SK-N-SH (cell line): ENCODE measurements around the gene FRYL. TPM values are rescaled to one million over a fixed set of nuclear protein-coding genes. Genes with fewer than 3 reads are reported as not detected.

ENCODE experiments used
- CTCF ChIA-PET: fragments of 300-600, 350-600 bp; formaldehyde crosslinking; extraction: SDS; loops from one replicate; lab custom pipeline; 2021; lab: Yijun Ruan, JAX
- POLR2A ChIA-PET: fragments of 350-600 bp; sonication (Branson Sonifier 250); formaldehyde crosslinking; extraction: SDS; loops from one replicate; lab custom pipeline; 2020; ENCODE audit warnings: antibody characterized with exemption, inconsistent platforms; lab: Yijun Ruan, JAX
- DNase-seq: peaks from one replicate; pipeline ENCODE4 v3.0.0; 2012
- H2AFZ ChIP-seq: fragments of 200-600 bp; sonication (generic); 2 replicates; pipeline ENCODE4 v1.8.1; 2016; ENCODE audit warnings: antibody characterized with exemption, mild to moderate bottlenecking, low read depth
- H3F3A ChIP-seq: fragments of 200-600 bp; sonication (generic); replicated peaks from 2 replicates; pipeline ENCODE3; 2016; ENCODE audit warnings: antibody characterized with exemption, mild to moderate bottlenecking; ENCODE audit not compliant: insufficient read depth
- H3K27ac ChIP-seq, 2 experiments: fragments of 200-500 bp in 1 of 2; fragments of 200-600 bp in 1 of 2; sonication (Bioruptor generic) in 1 of 2; sonication (generic), shearing (Covaris generic) in 1 of 2; 2 replicates each; pipeline versions ENCODE4 v1.5.1 to v1.6.1; 2014 to 2016; ENCODE audit warnings: low read depth in 2 of 2, inconsistent platforms in 1 of 2, low read length in 1 of 2, mild to moderate bottlenecking in 1 of 2, mixed read lengths in 1 of 2
- H3K27me3 ChIP-seq: fragments of 200-600 bp; sonication (generic), shearing (Covaris generic); 2 replicates; pipeline ENCODE4 v1.6.1; 2016; ENCODE audit warnings: mixed run types; ENCODE audit not compliant: insufficient read depth
- H3K36me3 ChIP-seq, 2 experiments: fragments of 200-500 bp in 1 of 2; fragments of 200-600 bp in 1 of 2; sonication (Bioruptor generic) in 1 of 2; sonication (generic) in 1 of 2; replicated peaks in 1 of 2; 2 replicates each; pipeline versions ENCODE3 to v1.5.1; 2014 to 2016; ENCODE audit warnings: low read length in 1 of 2, mild to moderate bottlenecking in 1 of 2; ENCODE audit not compliant: insufficient read depth in 2 of 2, control insufficient read depth in 1 of 2
- H3K4me1 ChIP-seq, 2 experiments: fragments of 200-500 bp in 1 of 2; fragments of 200-600 bp in 1 of 2; sonication (Bioruptor generic) in 1 of 2; sonication (generic), shearing (Covaris generic) in 1 of 2; 2 replicates each; pipeline versions ENCODE4 v1.5.1 to v1.6.1; 2014 to 2016; ENCODE audit warnings: low read depth in 1 of 2, low read length in 1 of 2, mixed run types in 1 of 2; ENCODE audit not compliant: insufficient read depth in 2 of 2, control insufficient read depth in 1 of 2
- H3K4me2 ChIP-seq: fragments of 200-600 bp; sonication (generic), shearing (Covaris generic); 2 replicates; pipeline ENCODE4 v1.6.1; 2017; ENCODE audit warnings: mixed run types
- H3K4me3 ChIP-seq, 2 experiments: fragments of 200-500 bp in 1 of 2; fragments of 200-600 bp in 1 of 2; sonication (Bioruptor generic) in 1 of 2; sonication (generic), shearing (Covaris generic) in 1 of 2; 2 replicates each; pipeline versions ENCODE4 v1.5.1 to v1.8.1; 2014 to 2016; ENCODE audit warnings: low read depth in 2 of 2, inconsistent platforms in 1 of 2, low read length in 1 of 2, mild to moderate bottlenecking in 1 of 2, mixed read lengths in 1 of 2, moderate library complexity in 1 of 2
- H3K79me2 ChIP-seq: fragments of 200-600 bp; sonication (generic); 2 replicates; pipeline ENCODE4 v1.8.1; 2017; ENCODE audit warnings: mild to moderate bottlenecking; ENCODE audit not compliant: insufficient read depth
- H3K9ac ChIP-seq: fragments of 200-600 bp; sonication (generic); 2 replicates; pipeline ENCODE4 v1.6.1; 2017; ENCODE audit warnings: mixed run types
- H3K9me2 ChIP-seq: fragments of 200-600 bp; sonication (generic); 2 replicates; pipeline ENCODE4 v1.6.1; 2017; ENCODE audit warnings: mixed run types
- H3K9me3 ChIP-seq: fragments of 200-600 bp; sonication (generic); 2 replicates; pipeline ENCODE4 v1.6.1; 2017; ENCODE audit warnings: mixed run types, mild to moderate bottlenecking, moderate library complexity
- H4K20me1 ChIP-seq: fragments of 200-600 bp; sonication (generic); 2 replicates; pipeline ENCODE4 v1.6.1; 2017; ENCODE audit warnings: mild to moderate bottlenecking, mixed run types; ENCODE audit not compliant: insufficient read depth
- EP300 ChIP-seq, 2 experiments: IDR thresholded peaks; 2 replicates each; pipeline versions ENCODE4 v1.4.0 to v1.6.1; 2012; ENCODE audit warnings: borderline replicate concordance in 1 of 2, low read depth in 1 of 2, low read length in 1 of 2
- FOSL2 ChIP-seq: IDR thresholded peaks from 2 replicates; pipeline ENCODE4 v1.4.0; 2012; ENCODE audit warnings: low read depth, mild to moderate bottlenecking, moderate library complexity, borderline replicate concordance
- FOXM1 ChIP-seq: IDR thresholded peaks from 2 replicates; pipeline ENCODE4 v1.4.0; 2012; ENCODE audit warnings: low read depth, mild to moderate bottlenecking
- GABPA ChIP-seq: IDR thresholded peaks from 2 replicates; pipeline ENCODE4 v1.4.0; 2012; ENCODE audit warnings: low read depth, mild to moderate bottlenecking
- GATA2 ChIP-seq: sonication (generic); formaldehyde crosslinking; IDR thresholded peaks from 2 replicates; pipeline ENCODE4 v1.5.0; 2020; ENCODE audit warnings: mild to moderate bottlenecking, missing genetic modification reagents
- NRF1 ChIP-seq: IDR thresholded peaks from 2 replicates; pipeline ENCODE4 v1.6.1; 2012; ENCODE audit warnings: low read depth, mild to moderate bottlenecking, low read length
- POLR2AphosphoS5 ChIP-seq: IDR thresholded peaks from 2 replicates; pipeline ENCODE4 v1.6.1; 2012; ENCODE audit warnings: low read depth, low read length
- RAD21 ChIP-seq: IDR thresholded peaks from 2 replicates; pipeline ENCODE4 v1.6.1; 2012; ENCODE audit warnings: mild to moderate bottlenecking, low read length
- SIN3A ChIP-seq: IDR thresholded peaks from 2 replicates; pipeline ENCODE4 v1.6.1; 2012; ENCODE audit warnings: low read depth, mild to moderate bottlenecking, low read length, moderate library complexity, borderline replicate concordance
- TAF1 ChIP-seq: IDR thresholded peaks from 2 replicates; pipeline ENCODE4 v1.6.1; 2012; ENCODE audit warnings: low read depth, mild to moderate bottlenecking, low read length, moderate library complexity, borderline replicate concordance
- TCF12 ChIP-seq: IDR thresholded peaks from 2 replicates; pipeline ENCODE4 v1.4.0; 2012
- TEAD4 ChIP-seq: IDR thresholded peaks from 2 replicates; pipeline ENCODE4 v1.4.0; 2012; ENCODE audit warnings: mild to moderate bottlenecking, borderline replicate concordance; ENCODE audit not compliant: insufficient read depth
- YY1 ChIP-seq: IDR thresholded peaks from 2 replicates; pipeline ENCODE4 v1.4.0; 2012; ENCODE audit warnings: low read depth, mild to moderate bottlenecking
- WGBS: methylation state at CpG from one replicate; pipeline ENCODE4 v1.1.6; 2017; ENCODE audit warnings: low lambda C conversion rate; 5-methylcytosine and 5-hydroxymethylcytosine counted together
- polyA plus RNA-seq, 3 experiments: library from polyadenylated mRNA; depleted of rRNA; stranded (reverse); fragments of >200 nt; gene quantifications; 2 replicates each; pipeline ENCODE4 v1.2.3, GENCODE V29; 2012
- TF ChIP-seq, protein P1 (sequence below): IDR thresholded peaks from 2 replicates; pipeline ENCODE4 v1.4.0; 2012; ENCODE audit warnings: low read depth, borderline replicate concordance
- TF ChIP-seq, protein P2 (sequence below): fragments of 150-350 bp; IDR thresholded peaks from 2 replicates; pipeline ENCODE4 v1.6.1; 2016; ENCODE audit warnings: mild to moderate bottlenecking, low read depth, low read length
- TF ChIP-seq, protein P3 (sequence below): IDR thresholded peaks from 2 replicates; pipeline ENCODE4 v1.4.0; 2012; ENCODE audit warnings: low read depth, borderline replicate concordance

The FRYL gene
- polyA plus RNA-seq, 1 of the 3 experiments (the other 2 are of a cell fraction): 8.2 TPM

- TF ChIP-seq, protein P1, sequence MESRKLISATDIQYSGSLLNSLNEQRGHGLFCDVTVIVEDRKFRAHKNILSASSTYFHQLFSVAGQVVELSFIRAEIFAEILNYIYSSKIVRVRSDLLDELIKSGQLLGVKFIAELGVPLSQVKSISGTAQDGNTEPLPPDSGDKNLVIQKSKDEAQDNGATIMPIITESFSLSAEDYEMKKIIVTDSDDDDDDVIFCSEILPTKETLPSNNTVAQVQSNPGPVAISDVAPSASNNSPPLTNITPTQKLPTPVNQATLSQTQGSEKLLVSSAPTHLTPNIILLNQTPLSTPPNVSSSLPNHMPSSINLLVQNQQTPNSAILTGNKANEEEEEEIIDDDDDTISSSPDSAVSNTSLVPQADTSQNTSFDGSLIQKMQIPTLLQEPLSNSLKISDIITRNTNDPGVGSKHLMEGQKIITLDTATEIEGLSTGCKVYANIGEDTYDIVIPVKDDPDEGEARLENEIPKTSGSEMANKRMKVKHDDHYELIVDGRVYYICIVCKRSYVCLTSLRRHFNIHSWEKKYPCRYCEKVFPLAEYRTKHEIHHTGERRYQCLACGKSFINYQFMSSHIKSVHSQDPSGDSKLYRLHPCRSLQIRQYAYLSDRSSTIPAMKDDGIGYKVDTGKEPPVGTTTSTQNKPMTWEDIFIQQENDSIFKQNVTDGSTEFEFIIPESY: no peak
- TF ChIP-seq YY1: no peak
- TF ChIP-seq NRF1: no peak
- no peak for TF ChIP-seq SIN3A
- no peak for TF ChIP-seq GABPA
- TF ChIP-seq EP300 (IDR thresholded peaks at IDR 0.05; ENCODE audit: borderline replicate concordance in 1 of 2, low read depth in 1 of 2, low read length in 1 of 2): no peak
Observed at GRCh38 chr4:48795108-48795507, 15.0 kb upstream of the FRYL start (continued).

- Histone ChIP-seq H3K4me3 (no peak overlapping the region), H3F3A (no peaks in the 10 kb centered on the region), H3K27me3 (no peaks in the 10 kb centered on the region), H3K36me3 (no peaks in the 10 kb centered on the region), H3K4me2 (no peak overlapping the region), H3K9ac (no peak overlapping the region), H4K20me1 (no peaks in the 10 kb centered on the region), H3K9me2 (no peaks in the 10 kb centered on the region), H3K79me2 (no peaks in the 10 kb centered on the region), H3K4me1 (no peaks in the 10 kb centered on the region), H3K9me3 (no peaks in the 10 kb centered on the region), H2AFZ (no peak overlapping the region), H3K27ac (no peak overlapping the region)
- no peak for DNase-seq
- ChIA-PET CTCF (no interaction called here), POLR2A (no interaction called here)
- WGBS: 79% methylated on average over 5 of the region's 5 CpGs
- TF ChIP-seq, protein P2, sequence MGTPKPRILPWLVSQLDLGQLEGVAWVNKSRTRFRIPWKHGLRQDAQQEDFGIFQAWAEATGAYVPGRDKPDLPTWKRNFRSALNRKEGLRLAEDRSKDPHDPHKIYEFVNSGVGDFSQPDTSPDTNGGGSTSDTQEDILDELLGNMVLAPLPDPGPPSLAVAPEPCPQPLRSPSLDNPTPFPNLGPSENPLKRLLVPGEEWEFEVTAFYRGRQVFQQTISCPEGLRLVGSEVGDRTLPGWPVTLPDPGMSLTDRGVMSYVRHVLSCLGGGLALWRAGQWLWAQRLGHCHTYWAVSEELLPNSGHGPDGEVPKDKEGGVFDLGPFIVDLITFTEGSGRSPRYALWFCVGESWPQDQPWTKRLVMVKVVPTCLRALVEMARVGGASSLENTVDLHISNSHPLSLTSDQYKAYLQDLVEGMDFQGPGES: no peak
- TF ChIP-seq FOSL2: no peak
- no peak for TF ChIP-seq POLR2AphosphoS5
- TF ChIP-seq RAD21: no peak
- TF ChIP-seq SIN3A: no peak
- TF ChIP-seq TEAD4: no peak
- no peak for TF ChIP-seq NRF1
- TF ChIP-seq, protein P3, sequence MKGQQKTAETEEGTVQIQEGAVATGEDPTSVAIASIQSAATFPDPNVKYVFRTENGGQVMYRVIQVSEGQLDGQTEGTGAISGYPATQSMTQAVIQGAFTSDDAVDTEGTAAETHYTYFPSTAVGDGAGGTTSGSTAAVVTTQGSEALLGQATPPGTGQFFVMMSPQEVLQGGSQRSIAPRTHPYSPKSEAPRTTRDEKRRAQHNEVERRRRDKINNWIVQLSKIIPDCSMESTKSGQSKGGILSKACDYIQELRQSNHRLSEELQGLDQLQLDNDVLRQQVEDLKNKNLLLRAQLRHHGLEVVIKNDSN: no peak
- TF ChIP-seq TAF1: no peak
- TF ChIP-seq GABPA: no peak
- TF ChIP-seq FOXM1: no peak
- no peak for TF ChIP-seq TCF12
- no peak for TF ChIP-seq GATA2 (CRISPR knock-in tag)
Observed at GRCh38 chr4:48792348-48793006, 12.4 kb upstream of the FRYL start.
